ENCODE results near the gene PRKAR1A. TPM values are rescaled to one million over a fixed set of nuclear protein-coding genes. Genes with fewer than 3 reads are reported as not detected.

Gene PRKAR1A
- 378 TPM for total RNA-seq

GRCh38 chr17:68512247-68512959 is at the start of gene PRKAR1A:
TSS of gene PRKAR1A (plus strand) at chr17:68512430. CDS start at chr17:68515400, 2,970 bp downstream.

Other genes with a start within 250 kb of the PRKAR1A start
- gene SLC16A6, start 221.3 kb upstream of the PRKAR1A start, total RNA-seq = 8.7 TPM
- gene ARSG, start 220.9 kb upstream of the PRKAR1A start, total RNA-seq = 26.3 TPM
- gene WIPI1, start 54.9 kb upstream of the PRKAR1A start, total RNA-seq = 39.4 TPM
- gene FAM20A, start 88.9 kb downstream of the PRKAR1A start, total RNA-seq = 7.8 TPM

Data from camera-type eye (tissue), 1 donor.